ENCODE measurements around the gene ATP1B3.
"Not testable (repeated sequence)": the region's sequence is repeated elsewhere in the genome, so short reads cannot be mapped to it uniquely, and the experiment has no call there.

ATP1B3 gene

DNA sequence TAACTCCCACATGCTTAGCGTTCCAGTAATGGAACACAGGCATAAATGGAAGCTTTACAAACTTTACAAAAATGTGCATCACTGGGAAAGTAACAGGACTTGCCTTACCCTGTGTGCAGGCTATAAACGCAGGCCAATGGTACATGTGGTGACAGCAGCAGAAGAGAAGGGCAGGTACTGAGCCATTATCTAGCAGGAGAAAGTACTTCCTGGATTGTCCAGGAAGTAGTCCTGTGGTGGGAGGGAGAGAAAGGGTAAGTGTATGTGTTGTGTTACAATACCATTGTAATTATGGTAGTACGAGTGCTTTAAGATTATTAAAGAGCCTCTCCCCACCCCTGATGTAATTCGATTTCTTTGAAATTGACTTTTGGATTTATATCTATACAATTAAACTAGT, 5.3 kb downstream of the ATP1B3 start:
- DNase-seq (ENCODE audit: low read depth), result peak; percentile 49
- TF ChIP-seq POLR2A (IDR thresholded peaks at IDR 0.05; ENCODE audit: extremely low read depth, insufficient read length), result no peak
- TF ChIP-seq, protein P1, sequence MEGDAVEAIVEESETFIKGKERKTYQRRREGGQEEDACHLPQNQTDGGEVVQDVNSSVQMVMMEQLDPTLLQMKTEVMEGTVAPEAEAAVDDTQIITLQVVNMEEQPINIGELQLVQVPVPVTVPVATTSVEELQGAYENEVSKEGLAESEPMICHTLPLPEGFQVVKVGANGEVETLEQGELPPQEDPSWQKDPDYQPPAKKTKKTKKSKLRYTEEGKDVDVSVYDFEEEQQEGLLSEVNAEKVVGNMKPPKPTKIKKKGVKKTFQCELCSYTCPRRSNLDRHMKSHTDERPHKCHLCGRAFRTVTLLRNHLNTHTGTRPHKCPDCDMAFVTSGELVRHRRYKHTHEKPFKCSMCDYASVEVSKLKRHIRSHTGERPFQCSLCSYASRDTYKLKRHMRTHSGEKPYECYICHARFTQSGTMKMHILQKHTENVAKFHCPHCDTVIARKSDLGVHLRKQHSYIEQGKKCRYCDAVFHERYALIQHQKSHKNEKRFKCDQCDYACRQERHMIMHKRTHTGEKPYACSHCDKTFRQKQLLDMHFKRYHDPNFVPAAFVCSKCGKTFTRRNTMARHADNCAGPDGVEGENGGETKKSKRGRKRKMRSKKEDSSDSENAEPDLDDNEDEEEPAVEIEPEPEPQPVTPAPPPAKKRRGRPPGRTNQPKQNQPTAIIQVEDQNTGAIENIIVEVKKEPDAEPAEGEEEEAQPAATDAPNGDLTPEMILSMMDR (IDR thresholded peaks at IDR 0.05; ENCODE audit: low read depth, low read length), result no peak
- TF ChIP-seq, protein P2, sequence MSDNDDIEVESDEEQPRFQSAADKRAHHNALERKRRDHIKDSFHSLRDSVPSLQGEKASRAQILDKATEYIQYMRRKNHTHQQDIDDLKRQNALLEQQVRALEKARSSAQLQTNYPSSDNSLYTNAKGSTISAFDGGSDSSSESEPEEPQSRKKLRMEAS (IDR thresholded peaks at IDR 0.05; ENCODE audit: low read depth, low read length), result no peak
- no peak for TF ChIP-seq MYC (IDR thresholded peaks at IDR 0.05; ENCODE audit: low read depth, low read length)
- peak overlapping the region; percentile 2 for H3K4me3 ChIP-seq (ENCODE audit: low read depth, low read length)

- DNase-seq (ENCODE audit: low read depth), result no peak
- TF ChIP-seq POLR2A (IDR thresholded peaks at IDR 0.05; ENCODE audit: extremely low read depth, insufficient read length), result no peak
- TF ChIP-seq, protein P2 (IDR thresholded peaks at IDR 0.05; ENCODE audit: low read depth, low read length), result no peak
- TF ChIP-seq, protein P1 (IDR thresholded peaks at IDR 0.05; ENCODE audit: low read depth, low read length), result no peak
- TF ChIP-seq MYC (IDR thresholded peaks at IDR 0.05; ENCODE audit: low read depth, low read length), result no peak
- H3K4me3 ChIP-seq (ENCODE audit: low read depth, low read length), result no peak overlapping the region
Measured at GRCh38 chr3:141887051-141887450, 10.6 kb downstream of the ATP1B3 start.

DNA sequence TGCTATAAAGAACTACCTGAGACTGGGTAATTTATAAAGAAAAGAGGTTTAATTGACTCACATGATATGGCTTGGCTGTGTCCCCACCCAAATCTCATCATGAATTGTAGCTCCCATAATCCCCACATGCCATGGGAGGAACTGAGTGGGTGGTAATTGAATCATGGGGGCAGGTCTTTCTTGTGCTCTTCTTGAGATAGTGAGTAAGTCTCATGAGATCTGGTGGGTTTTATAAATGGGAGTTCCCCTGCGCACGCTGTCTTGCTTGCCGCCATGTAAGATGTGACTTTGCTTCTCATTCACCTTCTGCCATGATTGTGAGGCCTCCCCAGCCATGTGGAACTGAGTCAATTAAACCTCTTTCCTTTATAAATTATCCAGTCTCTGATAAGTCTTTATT, 12.1 kb downstream of the ATP1B3 start:
- not testable (repeated sequence) for H3K4me3 ChIP-seq (ENCODE audit: low read depth, low read length); DNase-seq (ENCODE audit: low read depth)

- TF ChIP-seq, protein P2 (IDR thresholded peaks at IDR 0.05; ENCODE audit: low read depth, low read length), result peak; percentile 66
- TF ChIP-seq, protein P1 (IDR thresholded peaks at IDR 0.05; ENCODE audit: low read depth, low read length), result no peak
- TF ChIP-seq MYC (IDR thresholded peaks at IDR 0.05; ENCODE audit: low read depth, low read length) (no peak), POLR2A (IDR thresholded peaks at IDR 0.05; ENCODE audit: extremely low read depth, insufficient read length) (no peak)
- H3K4me3 ChIP-seq (ENCODE audit: low read depth, low read length), result no peak overlapping the region
- DNase-seq (ENCODE audit: low read depth), result peak; percentile 78
Measured at GRCh38 chr3:141894524-141895176, 18.2 kb downstream of the ATP1B3 start.

GRCh38 chr3:141895731-141896130, 19.3 kb downstream of the ATP1B3 start:
- TF ChIP-seq, protein P1 (IDR thresholded peaks at IDR 0.05; ENCODE audit: low read depth, low read length), result no peak
- TF ChIP-seq, protein P2 (IDR thresholded peaks at IDR 0.05; ENCODE audit: low read depth, low read length), result no peak
- TF ChIP-seq MYC (IDR thresholded peaks at IDR 0.05; ENCODE audit: low read depth, low read length) (no peak), POLR2A (IDR thresholded peaks at IDR 0.05; ENCODE audit: extremely low read depth, insufficient read length) (no peak)
- DNase-seq (ENCODE audit: low read depth), result no peak
- no peak overlapping the region for H3K4me3 ChIP-seq (ENCODE audit: low read depth, low read length)

- DNase-seq (ENCODE audit: low read depth), result no peak
- no peak overlapping the region for H3K4me3 ChIP-seq (ENCODE audit: low read depth, low read length)
- TF ChIP-seq POLR2A (IDR thresholded peaks at IDR 0.05; ENCODE audit: extremely low read depth, insufficient read length), result no peak
- TF ChIP-seq, protein P2 (IDR thresholded peaks at IDR 0.05; ENCODE audit: low read depth, low read length), result no peak
- TF ChIP-seq, protein P1 (IDR thresholded peaks at IDR 0.05; ENCODE audit: low read depth, low read length), result no peak
Measured at GRCh38 chr3:141898908-141899307, 22.5 kb downstream of the ATP1B3 start.
